Testis (tissue), 5 donors: ENCODE data around the gene HSH2D. TPM values are rescaled to one million over a fixed set of nuclear protein-coding genes. Genes with fewer than 3 reads are reported as not detected.
A peak's percentile ranks its signal among the peaks of the same experiment; 100 is the strongest.

Experiments
- DNase-seq: peaks from one replicate; pipeline ENCODE4 v3.0.0-alpha.2; 2019
- H3K27ac ChIP-seq, 2 donors: fragments of 200-600 bp; sonication (generic); one replicate each; pipeline ENCODE4 v1.5.1; 2019
- H3K27me3 ChIP-seq: fragments of 200-600 bp; sonication (generic); one replicate; pipeline ENCODE4 v1.5.1; 2019
- H3K36me3 ChIP-seq: fragments of 200-600 bp; sonication (generic); one replicate; pipeline ENCODE4 v1.5.1; 2017; ENCODE audit warnings: low read depth; ENCODE audit errors: missing control alignments
- H3K4me1 ChIP-seq: fragments of 200-600 bp; sonication (generic); one replicate; pipeline ENCODE4 v1.5.1; 2019
- H3K4me3 ChIP-seq, 2 donors: fragments of 200-600 bp; sonication (generic); one replicate each; pipeline ENCODE4 v1.5.1; 2017 to 2019
- H3K9me3 ChIP-seq: fragments of 200-600 bp; sonication (generic); one replicate; pipeline ENCODE4 v1.5.1; 2017
- CTCF ChIP-seq, 3 experiments: fragments of 450-650 bp in 2 of 3; fragments of 200-600 bp in 1 of 3; sonication (generic) in 1 of 3; IDR thresholded peaks; one replicate each; pipeline ENCODE4 v1.5.1; 2016 to 2019; ENCODE audit warnings: antibody characterized with exemption in 3 of 3, mild to moderate bottlenecking in 2 of 3, moderate library complexity in 1 of 3
- POLR2A ChIP-seq: fragments of 450-650 bp; IDR thresholded peaks from one replicate; pipeline ENCODE4 v1.6.1; 2017; ENCODE audit warnings: antibody characterized with exemption, mild to moderate bottlenecking, moderate library complexity
- WGBS, 2 donors: methylation state at CpG; one replicate each; pipeline ENCODE4 v1.1.5; 2018; 5-methylcytosine and 5-hydroxymethylcytosine counted together
- intact Hi-C: fragments of 100-400 bp; cut with DNase I; formaldehyde crosslinking; loops from one replicate; pipeline ENCODE4 v1.15.1; 2023; ENCODE audit warnings: low total_unique reads
- long read RNA-seq, 2 donors: transcript quantifications; one replicate each; lab custom pipeline, GENCODE V29; 2026
- polyA plus RNA-seq: library from polyadenylated mRNA; stranded (reverse); fragments of 350-450 nt; fragmentation: Illumina TruSeq; extraction: RNeasy Lipid Tissue Mini Kit (QIAGEN cat#74804); gene quantifications from one replicate; pipeline ENCODE4 v1.2.3, GENCODE V29; 2014; ENCODE audit warnings: low read depth, low replicate concordance; ENCODE audit not compliant: insufficient read depth
- total RNA-seq, 2 donors: library from RNA; depleted of rRNA; stranded (reverse); fragments of >200 nt; gene quantifications; one replicate each; pipeline ENCODE4 v1.2.3, GENCODE V29; 2016

Gene HSH2D
- total RNA-seq: under 1 TPM; 0.55 to 0.68 TPM
- polyA plus RNA-seq: 1.6 TPM
- long read RNA-seq, donor 1: 0 reads
- long read RNA-seq, donor 2: 0 reads

GRCh38 chr19:16143399-16144215, at the start of gene HSH2D:
TSS of gene HSH2D (plus strand) at chr19:16143685. CDS start at chr19:16148751, 5,066 bp downstream.
- Histone ChIP-seq H3K4me3 (no peak within 1 kb of the TSS), H3K4me1 (no peaks in the 10 kb centered on the region), H3K27ac (no peak within 1 kb of the TSS), H3K9me3 (no peaks in the 10 kb centered on the region), H3K27me3 (no peaks in the 10 kb centered on the region), H3K36me3 (no peaks in the 10 kb centered on the region)
- TF ChIP-seq CTCF (IDR thresholded peaks at IDR 0.05) (no peak), POLR2A (no peak)
- intact Hi-C loops: no loop called here
- WGBS, 2 donors: 57 to 74% methylated on average over 4 to 13 of the region's 13 CpGs
- no peak for DNase-seq

- Histone ChIP-seq H3K4me1 (peaks cover 12% of the 10 kb centered on the region), H3K36me3 (no peaks in the 10 kb centered on the region), H3K27me3 (no peaks in the 10 kb centered on the region), H3K27ac (peak overlapping the region; percentile 35 to 61), H3K4me3 (no peak overlapping the region), H3K9me3 (no peaks in the 10 kb centered on the region)
- 63 to 72% methylated on average over 10 of the region's 10 CpGs for WGBS, 2 donors
- no peak for DNase-seq
- TF ChIP-seq POLR2A (no peak), CTCF (IDR thresholded peaks at IDR 0.05) (no peak)
- intact Hi-C loops: no loop called here
Measured at GRCh38 chr19:16094360-16095070, 49.0 kb upstream of the HSH2D start.

- intact Hi-C loops: no loop called here
- Histone ChIP-seq H3K9me3 (no peaks in the 10 kb centered on the region), H3K4me3 (no peak overlapping the region), H3K27ac (peak overlapping the region; percentile 35 to 61), H3K36me3 (no peaks in the 10 kb centered on the region), H3K27me3 (no peaks in the 10 kb centered on the region), H3K4me1 (peaks cover 10% of the 10 kb centered on the region)
- TF ChIP-seq CTCF (IDR thresholded peaks at IDR 0.05) (no peak), POLR2A (no peak)
- no peak for DNase-seq
- 42 to 67% methylated on average over 13 of the region's 13 CpGs for WGBS, 2 donors
Measured at GRCh38 chr19:16095071-16095571, 48.4 kb upstream of the HSH2D start.

- no peaks in the 10 kb centered on the region for H3K9me3 ChIP-seq
- DNase-seq: no peak
- 83 to 86% methylated on average over 10 of the region's 10 CpGs for WGBS, 2 donors
- no peaks in the 10 kb centered on the region for H3K27me3 ChIP-seq
- peaks cover 9% of the 10 kb centered on the region for H3K4me1 ChIP-seq
- H3K4me3 ChIP-seq: no peak overlapping the region
- H3K27ac ChIP-seq: no peak overlapping the region
- TF ChIP-seq CTCF (IDR thresholded peaks at IDR 0.05): no peak
- intact Hi-C loops: no loop called here
- H3K36me3 ChIP-seq: no peaks in the 10 kb centered on the region
Measured at GRCh38 chr19:16096280-16096855, 47.1 kb upstream of the HSH2D start.
